HepG2 (cell line): Measurements from ENCODE around the gene B4GALT7. TPM values are rescaled to one million over a fixed set of nuclear protein-coding genes. Genes with fewer than 3 reads are reported as not detected.

Source experiments
- ATAC-seq: fragments of 200-7000 bp; cut with Tn5 transposase; 3 replicates; pipeline ENCODE4 v1.9.1; 2020; ENCODE audit warnings: mild to moderate bottlenecking, moderate library complexity
- BruUV-seq: library from RNA; stranded (reverse); fragments of 400-500 nt; replicated peaks from 2 replicates; lab custom pipeline; 2021; lab: Mats Ljungman, UMichigan
- CTCF ChIA-PET: fragments of 300-600 bp; formaldehyde crosslinking; extraction: SDS; loops from one replicate; lab custom pipeline; 2021; ENCODE audit warnings: low total read pairs, inconsistent platforms, low intra/inter-chr PET ratio; lab: Yijun Ruan, JAX
- POLR2A ChIA-PET: fragments of 350-600 bp; sonication (Branson Sonifier 250); formaldehyde crosslinking; loops from one replicate; lab custom pipeline; 2020; ENCODE audit warnings: antibody characterized with exemption, inconsistent platforms; lab: Yijun Ruan, JAX
- DNase-seq: peaks from one replicate; pipeline ENCODE4 v3.0.0-alpha.2; 2015; ENCODE audit warnings: low spot score
- FAIRE-seq: peaks from 3 replicates; lab custom pipeline; 2011; peaks lifted over from hg19 to GRCh38; lab: Jason Lieb, UNC
- H2AFZ ChIP-seq: one replicate; pipeline ENCODE4 v1.6.1; 2011; ENCODE audit warnings: low read length, inconsistent platforms
- H3K27ac ChIP-seq: fragments of 300-600 bp; 3 replicates; pipeline ENCODE4 v1.8.0; 2011; ENCODE audit warnings: mixed run types, mild to moderate bottlenecking, mixed read lengths, low read length, inconsistent platforms; ENCODE audit not compliant: insufficient read depth; ENCODE audit errors: extremely low read length
- H3K27me3 ChIP-seq, 2 experiments: fragments of 200-600 bp in 1 of 2; 2 replicates in 1 of 2; 3 replicates in 1 of 2; pipeline versions ENCODE4 v1.6.0 to v1.8.0; 2011; ENCODE audit warnings: low read length in 2 of 2, mild to moderate bottlenecking in 2 of 2, moderate library complexity in 2 of 2, inconsistent platforms in 1 of 2; ENCODE audit not compliant: insufficient read depth in 2 of 2, control insufficient read depth in 1 of 2
- H3K36me3 ChIP-seq, 2 experiments: fragments of 200-600 bp in 1 of 2; replicated peaks in 1 of 2; 2 replicates in 1 of 2; 3 replicates in 1 of 2; pipeline versions ENCODE4 v1.5.1 to v1.8.0; 2011; ENCODE audit warnings: low read length in 2 of 2, inconsistent platforms in 1 of 2; ENCODE audit not compliant: insufficient read depth in 2 of 2, control insufficient read depth in 1 of 2
- H3K4me1 ChIP-seq: 2 replicates; pipeline ENCODE4 v1.5.1; 2012; ENCODE audit warnings: low read length, inconsistent platforms; ENCODE audit not compliant: insufficient read depth
- H3K4me2 ChIP-seq: 2 replicates; pipeline ENCODE4 v1.6.0; 2011; ENCODE audit warnings: low read depth, low read length, inconsistent platforms
- H3K4me3 ChIP-seq, 3 experiments: fragments of 200-600 bp in 1 of 3; sonication (generic), shearing (Covaris generic) in 1 of 3; replicated peaks in 1 of 3; 2 replicates each; pipeline ENCODE4 v1.5.1; 2011 to 2016; ENCODE audit warnings: low read length in 3 of 3, inconsistent platforms in 2 of 3, low read depth in 2 of 3, mild to moderate bottlenecking in 2 of 3, control low read depth in 1 of 3, mixed read lengths in 1 of 3; ENCODE audit not compliant: insufficient read depth in 1 of 3
- H3K79me2 ChIP-seq: one replicate; pipeline ENCODE4 v1.6.1; 2011; ENCODE audit warnings: low read length, inconsistent platforms; ENCODE audit not compliant: insufficient read depth
- H3K9ac ChIP-seq: 2 replicates; pipeline ENCODE4 v1.6.0; 2011; ENCODE audit warnings: mild to moderate bottlenecking, low read depth, low read length, inconsistent platforms; ENCODE audit not compliant: insufficient read depth
- H3K9me3 ChIP-seq: 2 replicates; pipeline ENCODE4 v1.5.1; 2012; ENCODE audit warnings: mild to moderate bottlenecking, low read length
- H4K20me1 ChIP-seq: 2 replicates; pipeline ENCODE4 v1.6.0; 2011; ENCODE audit warnings: inconsistent platforms, mild to moderate bottlenecking, low read length, moderate library complexity; ENCODE audit not compliant: insufficient read depth
- HNRNPL ChIP-seq: fragments of 200-400 bp; formaldehyde crosslinking; IDR thresholded peaks from 2 replicates; pipeline ENCODE4 v1.6.1; 2017; ENCODE audit warnings: mild to moderate bottlenecking, low read depth, low read length
- KLF13 ChIP-seq: sonication (generic); formaldehyde crosslinking; IDR thresholded peaks from 2 replicates; pipeline ENCODE4 v1.4.0; 2020; ENCODE audit warnings: mild to moderate bottlenecking, missing genetic modification reagents
- SSRP1 ChIP-seq: IDR thresholded peaks from 2 replicates; pipeline ENCODE4 v1.6.1; 2016; ENCODE audit warnings: control low read depth
- ZNF280D ChIP-seq: sonication (generic); formaldehyde crosslinking; IDR thresholded peaks from 2 replicates; pipeline ENCODE4 v1.5.1; 2020; ENCODE audit warnings: mild to moderate bottlenecking, missing genetic modification reagents
- ZNF703 ChIP-seq: sonication (generic); formaldehyde crosslinking; IDR thresholded peaks from 2 replicates; pipeline ENCODE4 v1.5.1; 2020; ENCODE audit warnings: missing genetic modification reagents, mild to moderate bottlenecking, moderate library complexity, borderline replicate concordance
- WGBS: methylation state at CpG from one replicate; pipeline ENCODE4 v1.1.6; 2017; ENCODE audit warnings: low lambda C conversion rate; 5-methylcytosine and 5-hydroxymethylcytosine counted together
- in situ Hi-C: cut with HindIII; loops from 2 replicates; pipeline ENCODE4 v1.10.0; 2017; ENCODE audit warnings: low pct_unique_long_range_greater_than_20kb; ENCODE audit not compliant: extremely low pct_ligation_motif_present
- intact Hi-C: fragments of 100-400 bp; cut with micrococcal nuclease; formaldehyde crosslinking; loops from one replicate; pipeline ENCODE4 v1.10.0; 2022; ENCODE audit not compliant: unreplicated experiment
- polyA plus RNA-seq, 8 experiments: library from polyadenylated mRNA; depleted of rRNA in 3 of 8; stranded (reverse) in 7 of 8; unstranded in 1 of 8; fragments of >200 nt; fragmentation: Illumina TruSeq in 4 of 8; extraction: Trizol in 4 of 8; gene quantifications; 2 replicates each; pipeline versions ENCODE4 v1.2.1 to v1.2.3, GENCODE V29; 2011 to 2016; ENCODE audit warnings: low read depth in 4 of 8, missing spikeins in 1 of 8, mixed read lengths in 1 of 8; ENCODE audit not compliant: insufficient read depth in 1 of 8
- total RNA-seq, 5 experiments: library from RNA; depleted of rRNA; stranded (reverse); fragments of >200 nt; fragmentation: Illumina TruSeq; extraction: Trizol; gene quantifications; 2 replicates each; pipeline ENCODE4 v1.2.3, GENCODE V29; 2016; ENCODE audit warnings: low read depth in 1 of 5
- TF ChIP-seq, protein P1 (sequence below): IDR thresholded peaks from 2 replicates; pipeline ENCODE4 v1.6.1; 2016

B4GALT7 gene
- total and polyA plus RNA-seq, 2 of the 13 experiments (the other 11 are each of a cell fraction or from before 2014, with no cell fraction given): 16.4 to 20.5 TPM

GRCh38 chr5:177609076-177610059, 9.4 kb downstream of the B4GALT7 start:
- BruUV-seq: no TSS peak
- no peak for DNase-seq
- TF ChIP-seq HNRNPL: no peak
- no peak for TF ChIP-seq ZNF280D
- TF ChIP-seq ZNF703 (CRISPR knock-in tag): no peak
- no peak for TF ChIP-seq SSRP1
- TF ChIP-seq KLF13 (CRISPR knock-in tag): no peak
- TF ChIP-seq, protein P1, sequence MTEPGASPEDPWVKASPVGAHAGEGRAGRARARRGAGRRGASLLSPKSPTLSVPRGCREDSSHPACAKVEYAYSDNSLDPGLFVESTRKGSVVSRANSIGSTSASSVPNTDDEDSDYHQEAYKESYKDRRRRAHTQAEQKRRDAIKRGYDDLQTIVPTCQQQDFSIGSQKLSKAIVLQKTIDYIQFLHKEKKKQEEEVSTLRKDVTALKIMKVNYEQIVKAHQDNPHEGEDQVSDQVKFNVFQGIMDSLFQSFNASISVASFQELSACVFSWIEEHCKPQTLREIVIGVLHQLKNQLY (CRISPR knock-in tag): no peak
- in situ Hi-C loops (loop anchor here (25.0 kb wide), 1 partner anchor 453 kb away; no protein-coding TSS in a partner anchor), intact Hi-C loops (no loop called here)
- H3K9ac ChIP-seq: no peak overlapping the region
- ATAC-seq: no peak
- no peak for FAIRE-seq
- H4K20me1 ChIP-seq: no peaks in the 10 kb centered on the region
- H3K27ac ChIP-seq: no peak overlapping the region
- H3K79me2 ChIP-seq: no peaks in the 10 kb centered on the region
- peaks cover 9% of the 10 kb centered on the region for H3K4me1 ChIP-seq
- H2AFZ ChIP-seq: no peak overlapping the region
- H3K9me3 ChIP-seq: no peaks in the 10 kb centered on the region
- POLR2A ChIA-PET: interaction anchor here (1.2 to 1.9 kb wide), 2 partner anchors 9 to 17 kb away, joined by 3 to 6 read pairs; partner anchors contain the start of genes B4GALT7 and TMED9
- CTCF ChIA-PET: no interaction called here
- WGBS: 88% methylated on average over 5 of the region's 21 CpGs
- H3K36me3 ChIP-seq: no peaks in the 10 kb centered on the region; a peak in 2 of 5 replicates
- no peaks in the 10 kb centered on the region; a peak in 1 of 5 replicates for H3K27me3 ChIP-seq
- no peak overlapping the region for H3K4me2 ChIP-seq
- H3K4me3 ChIP-seq: no peak overlapping the region
